Measurements from ENCODE around the gene GALNT18.

GALNT18 gene

DNA sequence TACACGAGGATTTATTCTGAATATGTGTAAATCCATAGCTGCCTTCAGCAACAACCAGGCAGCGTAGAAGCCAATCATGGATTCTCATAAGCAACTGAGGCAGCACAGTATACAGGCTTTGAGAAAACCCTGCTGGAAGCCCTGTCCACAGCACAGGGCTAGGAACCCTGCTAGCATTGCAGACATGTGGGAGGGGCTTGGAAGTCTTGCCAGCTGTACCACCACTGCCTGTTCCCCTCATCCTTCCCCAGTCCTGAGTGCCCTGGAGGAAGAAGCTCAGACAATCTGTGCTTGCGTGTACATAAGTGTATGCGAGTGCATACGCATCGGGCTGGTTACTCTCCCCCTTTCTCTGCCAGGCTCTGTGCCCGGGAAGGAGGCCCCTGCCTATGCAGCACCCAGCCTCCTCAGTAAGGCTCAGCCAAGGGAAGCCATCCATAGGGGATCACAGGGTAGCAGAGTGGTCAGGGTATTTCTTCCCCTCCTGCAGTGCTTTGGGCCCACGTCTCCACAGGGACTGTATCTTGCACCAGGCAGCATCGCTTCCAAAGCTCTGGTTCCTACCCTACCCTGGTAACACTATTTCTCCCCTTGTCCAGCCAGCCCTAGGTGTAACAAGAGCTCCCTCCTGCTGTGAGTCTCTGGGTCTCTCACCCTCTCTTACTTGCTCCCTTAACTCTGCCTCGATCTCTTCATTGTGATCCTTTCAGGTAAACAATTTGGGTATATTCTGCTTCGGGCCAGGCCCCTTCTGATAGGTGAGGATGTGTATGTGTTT lies 90.5 kb downstream of the GALNT18 start:
- no peak for DNase-seq (ENCODE audit: low spot score)

DNA sequence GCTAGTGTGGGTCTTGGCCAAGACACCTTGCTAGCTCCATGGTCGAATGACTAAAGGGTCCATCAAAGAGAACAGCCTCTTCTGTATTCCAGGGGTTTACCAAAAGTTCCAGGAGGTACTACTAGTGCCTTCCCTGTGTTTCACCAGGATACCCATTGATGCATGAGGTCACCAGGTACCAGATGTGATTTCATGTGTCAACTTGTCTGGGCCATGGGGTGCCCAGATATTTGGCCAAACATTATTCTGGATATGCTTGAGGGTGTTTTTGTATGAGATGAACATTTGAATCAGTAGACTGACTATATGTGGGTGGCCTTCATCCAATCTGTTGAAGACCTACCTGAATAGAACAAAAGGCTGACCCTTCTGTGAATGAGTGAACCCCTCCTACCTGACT lies 92.8 kb downstream of the GALNT18 start:
- DNase-seq (ENCODE audit: low spot score): no peak

DNA sequence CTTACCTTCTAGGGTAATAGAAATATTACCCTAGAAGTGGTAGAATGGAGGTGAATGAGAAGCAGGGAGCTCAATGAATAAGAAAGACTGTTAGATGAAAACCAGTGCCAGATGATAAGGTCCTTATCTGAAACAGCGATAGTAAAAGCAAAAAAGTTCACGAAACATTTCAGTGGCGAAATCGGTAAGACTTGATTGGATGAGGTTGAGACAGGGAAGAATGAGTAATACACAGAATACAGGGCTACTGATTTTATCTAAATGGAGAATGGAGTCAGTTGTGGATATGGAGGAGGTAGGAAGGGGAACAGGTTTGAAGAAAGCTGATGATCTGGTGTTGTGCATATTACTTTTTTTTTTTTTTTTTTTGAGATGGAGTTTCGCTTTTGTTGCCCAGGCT lies 96.5 kb downstream of the GALNT18 start:
- no peak for DNase-seq (ENCODE audit: low spot score)

DNA sequence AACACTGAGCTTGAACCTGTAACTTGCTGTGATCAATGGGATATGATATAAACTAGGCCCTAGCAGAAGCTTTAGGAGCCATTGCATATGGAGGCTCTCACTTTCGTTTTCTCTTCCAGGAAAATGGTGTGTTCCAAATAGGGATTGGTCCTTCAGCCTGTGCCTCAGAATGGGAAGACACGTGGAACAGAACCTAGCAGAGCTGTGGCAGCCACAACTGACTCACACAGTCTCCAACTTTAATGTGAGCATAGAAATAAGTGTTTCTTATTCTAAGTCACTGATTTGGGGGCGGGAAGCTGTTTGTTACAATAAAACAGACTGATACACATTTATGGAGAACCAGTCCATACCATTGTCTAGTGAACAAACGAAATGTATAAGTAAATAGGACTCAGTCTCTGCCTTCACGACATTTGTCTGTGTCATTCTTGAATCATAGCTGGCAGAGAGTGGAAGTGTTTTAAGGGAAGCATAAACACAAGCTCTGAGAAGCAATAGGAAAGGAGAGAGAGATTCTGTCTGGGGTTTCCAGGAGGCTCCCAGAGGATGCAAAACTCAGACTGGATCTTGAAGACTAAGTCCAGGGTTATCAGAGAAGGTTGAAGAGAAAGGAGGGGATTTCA lies 97.3 kb downstream of the GALNT18 start:
- DNase-seq (ENCODE audit: low spot score): no peak

DNA sequence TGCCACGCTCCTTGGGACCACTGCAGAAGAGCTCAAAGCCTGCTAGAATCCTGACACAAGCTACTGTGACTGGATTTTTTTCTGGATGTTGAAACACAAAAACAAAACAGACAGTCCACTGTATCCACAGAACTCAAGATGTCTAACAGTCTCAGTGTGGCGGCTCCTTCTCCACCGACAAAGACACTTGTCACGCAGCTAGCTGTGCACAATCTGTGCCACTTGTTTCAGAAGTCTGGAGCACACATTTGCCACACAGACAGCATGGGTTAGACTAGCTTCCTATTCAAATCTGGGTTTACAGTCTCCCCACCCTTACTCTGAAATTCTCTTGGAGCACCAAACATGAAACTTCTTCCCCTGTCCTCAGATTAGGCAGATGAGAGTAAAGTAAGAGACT lies 99.2 kb downstream of the GALNT18 start:
- no peak for DNase-seq (ENCODE audit: low spot score)

DNA sequence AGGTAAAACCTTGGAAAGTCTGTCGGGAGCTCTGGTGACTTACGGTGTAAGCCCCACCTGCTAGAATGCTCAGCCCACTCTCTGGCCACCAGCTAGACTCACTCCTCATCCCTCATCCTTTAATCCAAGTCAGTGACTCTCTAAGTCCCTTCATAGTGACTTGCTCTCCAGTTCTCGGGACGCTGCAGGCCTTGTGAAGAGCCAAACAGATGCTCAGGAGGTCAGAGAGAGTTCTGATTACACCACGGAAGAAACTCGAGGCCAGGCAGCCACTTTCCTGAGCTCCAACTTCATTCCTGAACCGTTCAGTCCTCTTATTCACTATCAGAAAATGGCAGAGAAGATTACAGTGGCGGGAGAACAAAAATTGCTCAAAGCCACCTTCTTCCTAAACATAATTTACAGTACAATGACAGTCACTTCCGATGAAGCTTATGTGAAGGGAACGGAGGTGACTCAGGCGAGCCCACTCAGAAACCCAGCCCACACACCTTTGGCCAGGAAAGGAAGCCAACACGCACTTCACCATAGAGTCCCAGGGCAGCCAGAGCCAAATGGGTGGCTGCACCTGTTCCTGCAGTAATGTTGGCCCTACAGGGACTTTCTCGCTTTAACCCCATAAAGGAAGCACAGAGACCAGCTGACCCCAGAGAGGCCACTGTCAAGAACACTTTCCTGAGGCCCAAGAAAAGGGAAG lies 100.4 kb downstream of the GALNT18 start:
- no peak for DNase-seq (ENCODE audit: low spot score)

DNA sequence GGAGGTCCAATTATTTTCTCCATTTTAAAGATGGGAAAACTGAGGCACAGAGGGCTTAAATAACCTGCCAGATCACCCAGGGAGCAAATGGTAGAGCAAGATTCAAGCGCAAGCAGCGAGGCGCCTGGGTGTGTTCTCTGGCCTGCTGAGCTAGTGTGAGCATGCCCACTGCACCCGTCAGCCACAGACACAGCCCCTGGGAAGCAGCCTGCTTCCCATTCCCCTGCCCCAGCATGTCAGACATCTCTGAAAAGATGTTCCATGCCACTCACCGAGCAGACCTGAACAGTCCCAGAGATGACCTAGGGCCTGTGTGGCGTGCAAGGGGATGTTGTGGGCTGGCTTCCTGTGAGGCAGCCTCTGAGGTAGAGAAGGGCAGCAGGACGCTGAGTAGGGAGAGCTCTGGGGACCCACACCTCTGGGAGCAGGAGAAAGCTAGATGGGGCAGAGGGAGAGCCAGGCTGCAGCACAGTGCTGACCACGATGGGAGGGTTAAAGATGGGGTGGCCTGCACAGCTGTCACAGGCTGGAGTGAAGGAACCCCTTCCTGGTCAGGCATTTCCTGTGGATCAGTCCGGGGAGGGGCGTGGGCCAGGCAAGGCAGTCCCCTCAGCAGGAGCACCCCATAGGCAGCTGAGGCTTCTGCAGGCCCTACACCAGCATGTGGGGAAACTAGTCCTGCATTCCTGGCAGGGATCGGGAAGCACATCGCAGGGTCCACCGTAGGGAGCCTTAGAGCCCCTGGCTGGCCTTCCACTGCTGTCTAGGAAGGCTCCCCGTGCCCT lies 101.4 kb downstream of the GALNT18 start:
- no peak for DNase-seq (ENCODE audit: low spot score)

DNA sequence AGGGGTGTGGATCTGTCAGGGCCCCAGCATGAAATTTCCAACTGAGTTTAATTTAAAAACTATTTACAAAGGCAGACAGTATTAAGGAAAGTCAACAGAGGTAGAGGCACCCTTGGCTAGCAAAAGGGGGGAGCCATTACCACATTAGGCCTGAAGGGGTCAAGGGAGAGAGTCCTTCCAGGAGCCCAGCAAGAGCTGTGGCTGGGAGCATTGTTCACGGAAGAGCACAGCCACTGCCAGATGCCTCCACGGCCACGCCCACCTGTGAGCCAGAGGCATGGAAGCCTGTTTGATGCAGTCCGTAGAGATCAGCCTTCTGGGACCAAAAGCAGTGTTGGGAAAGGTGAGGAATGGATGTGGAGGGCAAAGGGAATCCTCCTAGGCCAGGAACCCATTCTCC lies 102.6 kb downstream of the GALNT18 start:
- DNase-seq (ENCODE audit: low spot score): no peak

DNA sequence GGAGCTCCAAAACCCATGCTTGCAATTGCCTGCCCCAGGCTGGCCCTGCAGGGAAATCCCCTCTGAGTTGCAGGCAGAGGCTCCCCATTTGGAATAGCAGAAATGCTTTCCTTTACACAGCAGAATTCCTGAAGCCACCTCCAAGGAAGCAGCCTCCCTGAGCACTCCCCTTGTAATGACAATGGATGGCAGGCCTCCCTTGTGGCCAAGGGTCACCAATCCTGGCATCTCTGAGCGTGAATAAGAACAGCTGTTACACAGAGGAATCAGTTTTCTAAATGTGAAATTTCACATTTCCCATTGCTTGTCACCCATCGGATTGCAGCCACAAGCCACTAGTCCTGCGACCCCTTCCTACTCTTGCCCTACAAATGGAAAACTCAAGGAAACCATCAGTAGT lies 107.6 kb downstream of the GALNT18 start:
- DNase-seq (ENCODE audit: low spot score): no peak

DNA sequence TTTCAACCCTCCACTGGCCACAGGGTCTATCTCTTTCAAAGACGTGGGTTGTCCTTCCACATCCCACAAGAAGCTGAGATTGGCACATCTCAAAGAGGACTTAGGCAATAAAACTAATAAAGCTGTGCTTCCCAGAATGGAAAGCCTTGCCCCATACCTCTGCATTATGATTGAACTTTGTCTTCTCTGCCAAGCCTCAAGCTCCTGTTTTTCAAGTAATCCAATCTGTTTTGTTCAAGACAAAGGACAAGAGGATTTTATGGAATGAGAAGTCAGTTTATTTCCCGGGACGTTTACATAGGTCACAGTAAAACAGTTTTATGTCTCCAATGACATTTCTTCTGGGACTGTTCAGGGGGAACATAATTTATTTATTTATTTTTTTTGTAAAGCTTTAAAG lies 108.4 kb downstream of the GALNT18 start:
- no peak for DNase-seq (ENCODE audit: low spot score)

DNA sequence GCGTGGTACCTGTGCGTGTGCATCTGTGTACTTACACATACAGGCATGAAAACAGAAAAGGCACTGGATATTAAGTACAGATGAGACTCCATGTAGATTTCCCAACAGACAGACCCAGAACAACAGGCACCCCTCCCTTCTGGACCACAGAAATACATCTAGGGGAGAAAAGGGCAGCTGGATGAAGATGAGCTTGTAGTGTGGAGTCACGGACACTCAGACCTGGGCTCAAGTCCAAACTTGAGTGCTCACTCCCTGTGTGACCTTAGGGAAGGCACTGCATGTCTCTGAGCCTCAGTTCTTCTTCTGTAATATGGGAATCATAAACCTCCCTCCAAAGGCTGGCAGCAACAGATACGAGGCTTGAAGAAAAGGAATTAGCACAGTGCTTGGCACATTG lies 108.9 kb downstream of the GALNT18 start:
- DNase-seq (ENCODE audit: low spot score): no peak

DNA sequence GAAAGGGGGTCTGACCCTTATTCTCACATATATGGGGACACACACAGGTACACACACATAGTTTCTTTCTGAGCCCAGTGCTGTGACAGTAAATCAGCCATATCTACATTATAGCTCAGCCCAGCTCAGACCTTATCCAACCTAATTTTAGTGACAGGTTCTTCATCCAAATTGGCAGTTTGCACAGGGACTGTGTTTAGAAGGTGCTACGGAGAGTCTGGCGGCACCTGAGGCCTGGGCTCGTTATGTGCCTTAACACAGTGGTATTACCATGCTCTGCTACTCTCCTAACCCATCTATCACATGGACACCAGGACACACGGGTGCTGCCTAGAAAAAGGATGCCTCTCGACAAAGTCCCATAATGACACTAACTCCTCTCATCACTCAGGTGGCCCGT lies 109.3 kb downstream of the GALNT18 start:
- no peak for DNase-seq (ENCODE audit: low spot score)

DNA sequence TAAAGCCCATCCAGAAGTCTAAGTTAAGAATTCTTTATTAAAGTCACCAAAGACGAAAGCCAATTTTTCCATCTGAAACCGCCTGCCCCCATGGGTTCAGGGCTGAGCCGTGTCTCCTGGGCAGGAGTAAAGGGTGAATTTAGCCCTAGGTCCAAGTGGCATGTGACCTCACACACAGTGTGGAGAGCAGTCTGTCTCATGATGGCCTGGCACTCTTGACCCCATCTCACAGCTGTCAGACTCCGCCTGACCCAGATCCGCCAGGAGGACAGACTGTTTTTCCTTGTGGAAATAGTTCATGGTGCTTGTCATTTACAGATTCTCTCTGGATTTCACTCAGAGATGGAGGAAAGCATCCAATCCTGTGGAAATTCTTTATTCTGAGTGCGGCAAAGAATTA lies 109.7 kb downstream of the GALNT18 start:
- DNase-seq (ENCODE audit: low spot score): no peak

DNA sequence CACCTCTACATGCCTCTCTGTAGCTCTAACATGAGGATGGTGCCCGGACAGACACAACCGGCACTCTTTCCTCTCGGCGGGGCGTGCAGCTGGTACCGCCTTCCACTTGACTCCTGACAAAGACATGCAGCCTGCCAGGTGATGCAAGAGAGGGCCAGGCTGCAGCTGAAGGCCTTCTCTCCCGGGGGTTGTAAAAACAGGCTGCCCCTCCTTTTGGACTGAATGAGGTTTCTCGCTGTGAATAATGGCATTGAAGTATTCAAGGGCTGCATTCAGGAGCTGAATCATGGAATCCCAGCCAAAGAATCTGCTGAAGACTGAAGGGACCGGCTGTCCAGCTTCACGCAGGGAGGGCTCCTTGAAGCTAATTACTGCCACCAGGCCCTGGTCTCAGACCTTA lies 110.9 kb downstream of the GALNT18 start:
- no peak for DNase-seq (ENCODE audit: low spot score)

DNA sequence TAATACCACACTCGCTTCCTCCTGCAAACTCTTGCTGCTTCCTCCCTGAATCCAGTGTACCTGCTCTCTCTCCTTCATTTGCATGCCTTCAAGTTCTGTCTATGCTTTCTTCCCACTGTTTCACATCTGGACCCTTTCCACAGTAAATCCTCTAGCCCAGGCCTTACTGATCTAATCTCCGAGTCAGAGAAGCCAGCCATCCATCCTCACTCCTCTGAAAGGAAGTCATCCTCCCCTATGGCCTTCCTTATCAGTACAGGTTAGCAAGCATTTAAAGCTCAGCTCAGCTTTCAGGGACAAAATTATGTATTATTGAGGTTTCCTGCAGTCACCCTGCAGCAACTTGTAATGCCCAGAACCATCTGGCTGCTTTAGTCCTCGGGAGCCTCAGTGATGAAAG lies 116.1 kb downstream of the GALNT18 start:
- no peak for DNase-seq (ENCODE audit: low spot score)

DNA sequence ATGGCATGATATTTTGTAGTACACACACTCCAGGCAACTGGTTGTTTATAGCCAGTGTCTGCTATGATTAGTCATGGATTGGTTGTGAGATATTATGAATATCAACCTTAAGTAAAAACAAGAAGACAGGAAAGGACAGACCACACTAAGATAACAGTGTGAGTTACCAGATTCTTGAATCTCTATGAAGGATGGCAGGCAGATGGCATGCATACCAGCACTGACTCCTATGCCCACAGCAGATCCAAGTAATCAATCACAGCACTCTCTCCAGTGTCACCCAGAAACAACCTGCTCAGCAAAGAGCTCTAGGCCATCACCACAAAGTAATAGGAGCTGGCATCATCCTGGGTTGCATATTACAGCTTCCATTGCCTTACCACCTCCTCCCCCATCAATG lies 116.6 kb downstream of the GALNT18 start:
- no peak for DNase-seq (ENCODE audit: low spot score)

DNA sequence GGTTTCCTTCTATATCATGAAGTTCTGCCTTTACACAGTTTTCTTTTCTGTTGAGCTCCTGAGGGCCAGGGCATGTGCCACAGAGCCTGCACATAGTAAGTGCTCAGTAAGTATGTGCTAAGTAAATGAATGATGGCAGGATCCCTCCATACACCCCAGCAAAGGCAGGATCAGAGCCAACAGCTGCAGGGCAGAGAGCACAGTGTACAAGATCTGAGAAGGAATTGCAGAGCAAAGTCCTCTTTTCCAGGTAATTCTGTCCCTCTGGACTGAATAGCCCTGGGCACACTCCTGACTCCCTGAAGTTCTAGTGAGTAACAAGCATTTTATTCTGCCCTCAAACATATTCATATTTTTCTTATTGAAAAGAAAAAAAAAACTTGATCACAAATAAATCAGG lies 117.7 kb downstream of the GALNT18 start:
- no peak for DNase-seq (ENCODE audit: low spot score)

DNA sequence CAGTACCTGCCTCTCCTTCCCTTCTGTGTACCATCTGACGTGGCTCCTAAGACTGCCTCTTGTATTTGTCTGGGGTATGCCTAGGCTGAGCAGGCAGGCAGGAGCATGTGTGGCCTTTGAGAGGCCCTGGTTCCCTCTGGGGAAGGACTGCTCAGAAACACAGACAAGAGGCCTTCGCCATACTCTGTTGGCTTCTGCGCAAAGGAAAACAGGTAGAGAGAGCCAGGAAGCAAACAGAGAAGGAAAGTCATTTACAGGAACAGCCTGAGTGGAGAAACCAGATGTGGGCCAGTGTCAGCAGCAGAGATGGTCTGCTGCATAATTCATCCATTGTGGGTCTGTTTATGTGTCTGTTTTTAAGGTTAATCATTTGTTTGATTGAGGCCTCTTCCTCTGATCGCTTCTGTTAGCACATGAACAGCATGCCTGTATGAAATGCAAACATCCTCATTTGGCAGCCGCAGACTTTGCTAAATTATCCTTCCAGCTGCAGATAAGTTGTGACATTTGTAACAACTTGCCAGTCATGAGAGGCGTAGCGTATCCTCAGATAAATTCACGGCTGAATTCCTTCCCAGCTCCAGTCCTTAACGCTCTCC lies 119.4 kb downstream of the GALNT18 start:
- DNase-seq (ENCODE audit: low spot score): no peak

DNA sequence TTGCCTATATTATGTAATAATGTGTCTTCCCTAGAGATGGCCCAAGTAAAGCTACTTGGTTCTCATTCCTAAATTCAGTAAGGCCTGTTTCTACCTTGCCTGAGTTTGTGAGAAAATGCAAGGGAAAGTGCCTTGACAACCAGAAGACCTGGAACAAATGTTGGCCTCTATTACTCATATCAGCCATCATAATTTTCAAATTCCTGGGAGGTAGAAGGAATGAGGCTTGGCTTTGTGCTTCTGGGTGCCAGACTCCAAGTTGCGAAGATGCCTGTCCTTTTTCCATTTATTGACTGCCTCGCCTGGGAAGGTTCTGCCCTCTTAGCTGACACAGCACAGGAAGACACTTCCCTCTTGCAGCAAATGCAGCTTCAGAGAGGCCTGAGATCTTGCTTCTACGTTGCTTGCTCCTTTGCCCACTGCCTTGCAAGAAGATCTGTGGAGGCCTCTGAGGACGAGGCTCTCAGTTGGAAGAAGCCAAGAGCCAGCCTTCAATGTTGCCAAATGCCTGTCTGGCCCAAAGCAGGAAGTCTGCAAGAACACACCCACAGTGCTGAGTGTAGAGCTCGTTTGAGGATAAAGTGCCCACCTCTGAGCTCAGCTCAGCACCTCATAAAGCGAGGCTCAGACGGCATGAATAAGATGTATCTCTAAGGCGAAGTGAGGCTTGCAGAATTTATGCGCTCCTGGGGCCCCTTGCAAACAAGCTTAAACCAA lies 120.1 kb downstream of the GALNT18 start:
- no peak for DNase-seq (ENCODE audit: low spot score)

DNA sequence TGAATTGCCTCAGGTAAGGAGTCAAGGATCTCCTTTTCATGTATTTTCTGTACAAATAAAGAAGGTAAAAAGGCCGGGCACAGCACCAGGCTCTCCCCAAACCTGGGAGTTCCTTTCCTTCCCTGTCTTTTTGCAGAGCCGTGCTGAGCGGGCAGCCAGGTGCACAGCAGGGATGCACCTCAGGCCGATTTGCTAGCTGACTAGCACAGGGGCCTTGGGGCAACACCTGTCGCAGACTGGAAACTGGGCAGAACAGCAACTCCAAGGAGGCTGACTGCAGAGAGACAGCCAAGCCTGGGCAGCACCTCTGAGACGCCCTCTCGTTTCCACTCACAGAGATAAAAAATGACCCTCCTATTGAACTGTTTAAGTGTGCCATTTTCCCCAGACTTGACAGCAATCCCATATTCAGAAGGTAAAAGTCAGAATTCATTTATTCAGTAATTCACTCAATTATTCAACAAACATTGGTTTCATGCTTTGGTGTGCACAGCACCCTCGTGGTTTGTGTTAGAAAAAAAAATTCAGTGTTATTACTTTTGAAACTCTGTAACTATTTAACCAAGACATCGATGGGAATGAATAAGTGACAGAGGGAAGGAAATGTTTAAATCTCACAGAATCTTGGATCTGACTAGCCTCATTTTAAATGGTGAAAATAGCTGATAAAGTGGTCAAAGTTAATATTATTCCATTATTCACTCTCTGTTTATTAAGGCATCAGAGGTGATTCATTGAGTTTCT lies 120.9 kb downstream of the GALNT18 start:
- DNase-seq (ENCODE audit: low spot score): no peak

DNA sequence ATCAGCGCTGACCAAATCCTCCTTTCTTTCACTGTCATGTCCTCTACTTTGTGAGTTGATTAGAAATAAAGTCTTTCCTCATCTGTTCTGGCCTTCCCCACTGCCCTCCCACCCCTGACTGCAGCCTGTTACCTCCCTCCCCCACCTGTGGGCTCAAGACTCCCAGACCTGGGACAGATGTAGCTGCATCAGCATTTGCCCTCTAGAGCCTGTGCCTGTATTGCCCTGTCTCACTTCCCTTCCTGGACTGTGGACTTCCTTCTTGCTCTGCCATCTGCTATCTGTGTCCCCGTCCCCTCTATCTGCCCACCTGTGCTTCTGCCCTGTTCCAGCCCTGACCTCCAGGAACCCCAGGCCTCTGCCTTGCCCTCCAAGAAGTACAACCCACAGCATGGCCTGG lies 122.5 kb downstream of the GALNT18 start:
- DNase-seq (ENCODE audit: low spot score): no peak
